Stimulated activated effector memory CD8-positive, alpha-beta T cell treated with anti-CD3 and anti-CD28 coated beads, Interleukin-12 subunit alpha, Interleukin-12 subunit beta, amount 100 ng/mL, for 72 hours (primary cell): Measurements from ENCODE around the gene ANTXR1.

Experiments
- ATAC-seq: fragments of 150-1000 bp; cut with Tn5 transposase; 2 replicates; pipeline ENCODE4 v1.10.0; 2021
- DNase-seq, 2 donors: peaks; one replicate each; pipeline ENCODE4 v3.0.0; 2021 to 2022; ENCODE audit warnings: low spot score in 2 of 2
- H3K27ac Mint-ChIP-seq: one replicate; pipeline ENCODE4 v1.8.0; 2022; ENCODE audit warnings: mild to moderate bottlenecking, mixed read lengths
- H3K36me3 Mint-ChIP-seq: one replicate; pipeline ENCODE4 v1.8.0; 2022; ENCODE audit warnings: mild to moderate bottlenecking, mixed read lengths
- H3K4me1 Mint-ChIP-seq: one replicate; pipeline ENCODE4 v1.8.0; 2022; ENCODE audit warnings: mixed read lengths
- H3K4me3 Mint-ChIP-seq: one replicate; pipeline ENCODE4 v1.8.0; 2022; ENCODE audit warnings: mild to moderate bottlenecking, mixed read lengths
- H3K9me3 Mint-ChIP-seq: one replicate; pipeline ENCODE4 v1.8.0; 2022; ENCODE audit warnings: mixed read lengths

ANTXR1 gene

DNA sequence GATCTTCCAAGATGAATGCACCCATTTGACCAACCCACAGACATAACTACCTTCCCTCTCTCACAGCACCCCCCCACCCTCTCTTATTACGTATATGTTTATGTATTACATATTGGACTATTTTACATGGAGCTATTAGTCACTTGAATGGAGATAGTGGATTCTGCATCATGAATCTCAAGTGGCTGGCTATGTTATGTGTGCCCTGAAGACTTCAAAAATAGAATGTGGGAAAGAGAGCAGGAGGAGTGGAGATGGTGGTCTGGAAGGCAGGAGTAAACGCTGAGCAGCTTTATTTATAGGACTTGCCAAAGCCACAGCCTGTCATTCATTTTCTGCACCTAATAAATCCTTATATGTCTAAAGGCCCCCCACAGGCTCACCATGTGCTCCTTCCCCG is 4.9 kb downstream of the ANTXR1 start:
- Mint-ChIP-seq H3K9me3 (no peaks in the 10 kb centered on the region), H3K27ac (no peak overlapping the region), H3K4me1 (peaks cover 14% of the 10 kb centered on the region), H3K36me3 (no peaks in the 10 kb centered on the region), H3K4me3 (no peak overlapping the region)
- DNase-seq (no peak), ATAC-seq (no peak)

DNA sequence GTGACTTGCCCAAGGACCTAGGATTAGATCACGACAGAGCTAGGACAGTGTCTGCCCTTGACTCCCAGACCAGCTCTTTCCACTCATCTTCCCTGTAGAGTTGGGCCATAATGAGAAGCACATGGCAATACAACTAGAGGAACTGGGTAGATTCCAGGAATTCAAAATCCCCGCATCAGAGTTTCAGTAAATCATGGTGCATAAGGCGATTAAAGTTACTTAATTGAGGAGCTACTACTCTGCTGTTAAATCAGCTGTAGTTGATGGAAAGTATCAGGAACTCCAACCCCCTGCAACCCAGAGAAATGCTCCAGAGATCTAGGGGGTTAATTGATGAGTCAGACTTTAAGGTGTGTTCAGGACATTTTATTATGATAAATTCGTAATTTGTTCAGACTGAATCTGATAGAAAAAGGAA is 5.7 kb downstream of the ANTXR1 start:
- H3K4me1 Mint-ChIP-seq, result peaks cover 8% of the 10 kb centered on the region
- H3K36me3 Mint-ChIP-seq, result no peaks in the 10 kb centered on the region
- H3K4me3 Mint-ChIP-seq, result no peak overlapping the region
- no peak overlapping the region for H3K27ac Mint-ChIP-seq
- DNase-seq (no peak), ATAC-seq (no peak)
- no peaks in the 10 kb centered on the region for H3K9me3 Mint-ChIP-seq

DNA sequence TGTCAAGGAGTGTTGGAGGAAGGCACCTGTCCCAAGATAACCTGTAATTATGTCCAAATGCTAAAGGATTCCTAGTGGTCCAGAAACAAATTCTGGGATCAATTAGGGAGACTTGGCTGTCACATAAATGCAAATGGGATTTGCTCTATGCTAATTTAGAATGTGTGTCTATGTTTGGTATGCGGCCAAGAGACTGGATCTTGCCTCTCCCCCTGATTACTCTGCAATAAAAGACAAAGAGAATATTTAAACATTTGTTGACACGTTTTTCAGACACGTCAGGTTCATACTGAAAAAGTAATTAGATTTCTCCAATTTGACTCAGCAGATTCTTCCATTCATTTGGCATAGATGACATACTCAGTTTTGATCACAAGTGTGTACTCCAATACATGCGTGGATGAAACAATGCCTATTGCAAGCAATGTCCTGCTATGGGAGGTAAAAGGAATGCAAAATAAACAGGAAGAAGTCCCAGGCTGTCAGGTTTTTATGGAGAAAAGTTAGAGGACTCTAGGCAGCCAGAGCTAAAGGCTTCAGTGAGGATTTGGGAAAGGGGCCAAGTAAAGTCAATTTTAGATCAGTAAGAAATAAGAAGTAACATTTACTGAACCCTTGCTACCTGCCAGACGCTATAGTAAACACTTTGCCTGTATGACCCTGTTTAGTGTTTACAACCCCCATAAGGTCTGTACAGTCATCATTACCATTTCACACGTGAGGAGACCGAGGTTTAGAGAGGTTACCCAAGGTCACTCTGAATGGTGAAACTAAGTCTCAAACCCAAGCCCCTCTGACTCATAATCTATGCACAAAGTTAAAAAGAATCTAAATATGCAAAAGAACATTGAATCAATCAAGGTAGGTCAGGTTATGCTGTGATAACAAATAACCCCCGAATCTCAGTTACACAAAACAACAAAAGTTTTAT is 7.8 kb downstream of the ANTXR1 start:
- no peaks in the 10 kb centered on the region for H3K36me3 Mint-ChIP-seq
- H3K9me3 Mint-ChIP-seq, result no peaks in the 10 kb centered on the region
- H3K4me3 Mint-ChIP-seq, result no peak overlapping the region
- H3K27ac Mint-ChIP-seq, result no peak overlapping the region
- no peak for DNase-seq
- peak; percentile 44 for ATAC-seq
- no peaks in the 10 kb centered on the region for H3K4me1 Mint-ChIP-seq

DNA sequence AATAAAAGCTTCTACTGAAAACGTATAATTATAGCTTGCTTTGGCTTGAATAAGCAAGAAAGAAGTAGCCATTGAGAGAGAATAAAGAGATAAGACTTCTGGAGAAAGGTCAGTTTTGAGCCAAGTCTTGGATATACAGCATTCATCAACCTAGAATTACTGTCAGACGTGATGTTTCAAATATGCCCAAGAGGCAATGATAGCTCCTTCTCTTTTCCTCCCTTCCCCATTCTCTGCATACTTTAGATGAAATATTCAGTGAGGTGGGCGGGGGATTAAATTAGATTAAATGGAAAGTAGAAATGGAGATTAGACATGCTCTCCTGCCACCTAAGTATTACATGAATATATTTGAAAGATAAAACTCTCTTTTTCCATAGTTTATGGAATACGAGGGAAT is 8.7 kb downstream of the ANTXR1 start:
- Mint-ChIP-seq H3K9me3 (no peaks in the 10 kb centered on the region), H3K36me3 (no peaks in the 10 kb centered on the region), H3K27ac (no peak overlapping the region), H3K4me1 (no peaks in the 10 kb centered on the region), H3K4me3 (no peak overlapping the region)
- ATAC-seq, result no peak
- no peak for DNase-seq

- no peak overlapping the region for H3K27ac Mint-ChIP-seq
- no peaks in the 10 kb centered on the region for H3K4me1 Mint-ChIP-seq
- H3K36me3 Mint-ChIP-seq, result no peaks in the 10 kb centered on the region
- ATAC-seq (no peak), DNase-seq (no peak)
- no peaks in the 10 kb centered on the region for H3K9me3 Mint-ChIP-seq
- H3K4me3 Mint-ChIP-seq, result no peak overlapping the region
Observed at GRCh38 chr2:69022548-69022947, 9.6 kb downstream of the ANTXR1 start.

- Mint-ChIP-seq H3K4me1 (no peaks in the 10 kb centered on the region), H3K4me3 (no peak overlapping the region), H3K27ac (no peak overlapping the region), H3K36me3 (no peaks in the 10 kb centered on the region), H3K9me3 (no peaks in the 10 kb centered on the region)
- no peak for ATAC-seq
- DNase-seq, result no peak
Observed at GRCh38 chr2:69023236-69023635, 10.3 kb downstream of the ANTXR1 start.

GRCh38 chr2:69026026-69026425 is 13.0 kb downstream of the ANTXR1 start:
- no peaks in the 10 kb centered on the region for H3K4me1 Mint-ChIP-seq
- no peaks in the 10 kb centered on the region for H3K36me3 Mint-ChIP-seq
- H3K9me3 Mint-ChIP-seq, result no peaks in the 10 kb centered on the region
- DNase-seq, result peak; percentile 11 to 59
- H3K27ac Mint-ChIP-seq, result no peak overlapping the region
- ATAC-seq, result peak; percentile 47
- H3K4me3 Mint-ChIP-seq, result no peak overlapping the region

DNA sequence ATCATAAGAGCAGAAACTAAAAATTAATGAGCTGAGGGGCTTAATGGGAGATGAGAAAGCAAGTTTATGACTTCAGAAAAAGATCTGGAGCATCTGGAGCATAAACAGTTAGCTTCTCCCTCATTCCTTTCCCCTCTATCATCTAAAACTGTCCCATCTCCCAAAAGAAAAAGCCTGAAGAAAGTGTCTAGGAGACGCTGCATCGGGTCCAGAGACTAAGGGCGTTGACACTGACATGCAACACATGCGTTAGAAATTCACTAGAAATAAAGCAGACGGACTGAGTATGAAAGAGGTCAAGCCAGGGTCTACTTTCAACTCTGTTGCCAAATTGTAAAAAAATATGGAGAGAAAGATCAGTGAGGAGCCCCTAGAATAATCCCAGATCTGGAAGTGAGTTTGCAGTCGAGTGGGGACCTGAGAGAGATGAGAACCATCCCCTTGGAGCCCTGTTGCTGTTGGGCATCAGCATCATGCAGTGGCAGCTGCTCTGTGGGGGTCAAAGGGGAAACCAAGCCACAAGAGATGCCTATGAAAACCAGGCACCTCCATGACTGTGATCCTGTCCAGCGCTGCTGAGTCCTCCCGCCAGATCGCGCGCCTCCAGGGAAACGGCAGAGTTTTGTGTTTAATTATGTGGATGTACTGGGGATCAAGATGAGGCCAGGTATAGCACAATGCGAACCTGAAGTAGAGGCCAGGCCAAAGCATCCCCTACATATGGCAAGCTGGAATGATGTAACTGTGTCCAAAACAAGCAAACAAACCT is 13.9 kb downstream of the ANTXR1 start:
- H3K27ac Mint-ChIP-seq, result no peak overlapping the region

DNA sequence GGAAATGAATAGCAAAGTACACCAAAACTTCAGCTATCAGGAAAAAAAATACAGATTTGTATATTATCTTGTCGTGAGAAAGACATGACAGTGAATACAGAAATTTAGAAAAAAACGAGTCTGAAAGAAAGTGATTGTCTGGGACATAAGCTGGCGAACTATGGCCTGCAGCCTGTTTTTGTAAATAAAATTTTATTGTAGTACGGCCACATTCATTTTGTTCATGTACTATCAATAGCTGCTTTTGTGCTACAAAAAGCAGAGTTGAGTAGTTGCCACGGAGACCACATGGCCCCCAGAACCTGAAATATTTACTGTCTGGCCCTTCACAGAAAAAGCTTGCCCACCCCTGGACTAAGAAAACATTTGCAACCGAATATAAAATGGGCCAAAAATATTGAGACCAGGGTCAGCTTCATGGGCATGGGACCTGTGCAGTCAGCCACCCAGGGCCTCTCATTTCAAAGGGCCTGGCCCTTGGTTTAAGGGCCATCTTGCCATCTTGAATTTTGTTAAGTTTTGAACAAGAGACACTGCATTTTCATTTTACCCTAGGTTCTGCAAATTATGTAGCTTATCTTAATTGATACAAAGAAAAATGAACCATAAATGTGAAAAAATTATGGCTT is 17.9 kb downstream of the ANTXR1 start:
- H3K4me3 Mint-ChIP-seq, result no peak overlapping the region
- no peaks in the 10 kb centered on the region for H3K36me3 Mint-ChIP-seq
- peak in 1 of 2 donors; percentile 33 for DNase-seq
- H3K27ac Mint-ChIP-seq, result no peak overlapping the region
- ATAC-seq, result no peak
- no peaks in the 10 kb centered on the region for H3K9me3 Mint-ChIP-seq
- no peaks in the 10 kb centered on the region for H3K4me1 Mint-ChIP-seq

More for the DNA sequence above, 13.9 kb downstream of the ANTXR1 start:
- H3K4me3 Mint-ChIP-seq, result no peak overlapping the region
- H3K9me3 Mint-ChIP-seq, result no peaks in the 10 kb centered on the region
- no peaks in the 10 kb centered on the region for H3K36me3 Mint-ChIP-seq
- H3K4me1 Mint-ChIP-seq, result no peaks in the 10 kb centered on the region
- DNase-seq (no peak), ATAC-seq (no peak)

GRCh38 chr2:69031466-69031865 is 18.5 kb downstream of the ANTXR1 start:
- no peaks in the 10 kb centered on the region for H3K4me1 Mint-ChIP-seq
- H3K9me3 Mint-ChIP-seq, result no peaks in the 10 kb centered on the region
- no peak for ATAC-seq
- DNase-seq, result no peak
- no peak overlapping the region for H3K27ac Mint-ChIP-seq
- no peak overlapping the region for H3K4me3 Mint-ChIP-seq
- no peaks in the 10 kb centered on the region for H3K36me3 Mint-ChIP-seq

DNA sequence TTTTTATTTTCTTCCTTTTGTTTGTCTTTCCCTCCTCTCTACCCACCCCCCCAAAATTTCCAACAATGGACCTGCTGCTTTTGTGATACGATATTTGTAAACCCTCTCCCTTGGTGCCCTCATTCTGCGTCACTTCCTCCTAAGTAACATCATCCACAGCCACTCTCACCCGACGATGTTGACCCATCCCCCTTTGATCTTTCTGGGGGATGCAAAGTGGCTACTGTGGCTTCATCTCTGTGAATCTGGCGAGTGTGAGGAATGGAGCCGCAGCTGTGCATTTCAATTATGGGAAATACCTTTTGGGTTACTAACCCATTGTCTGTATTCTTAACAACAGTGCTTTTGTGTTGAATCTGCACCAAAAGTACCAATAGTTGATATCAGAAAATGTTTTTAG is 19.4 kb downstream of the ANTXR1 start:
- H3K36me3 Mint-ChIP-seq, result no peaks in the 10 kb centered on the region
- no peaks in the 10 kb centered on the region for H3K9me3 Mint-ChIP-seq
- ATAC-seq (no peak), DNase-seq (peak in 1 of 2 donors; percentile 32)
- H3K4me3 Mint-ChIP-seq, result no peak overlapping the region
- H3K27ac Mint-ChIP-seq, result no peak overlapping the region
- H3K4me1 Mint-ChIP-seq, result no peaks in the 10 kb centered on the region

- DNase-seq (no peak), ATAC-seq (no peak)
- Mint-ChIP-seq H3K36me3 (no peaks in the 10 kb centered on the region), H3K9me3 (no peaks in the 10 kb centered on the region), H3K27ac (no peak overlapping the region), H3K4me1 (no peaks in the 10 kb centered on the region), H3K4me3 (no peak overlapping the region)
Observed at GRCh38 chr2:69033461-69034095, 20.6 kb downstream of the ANTXR1 start.

DNA sequence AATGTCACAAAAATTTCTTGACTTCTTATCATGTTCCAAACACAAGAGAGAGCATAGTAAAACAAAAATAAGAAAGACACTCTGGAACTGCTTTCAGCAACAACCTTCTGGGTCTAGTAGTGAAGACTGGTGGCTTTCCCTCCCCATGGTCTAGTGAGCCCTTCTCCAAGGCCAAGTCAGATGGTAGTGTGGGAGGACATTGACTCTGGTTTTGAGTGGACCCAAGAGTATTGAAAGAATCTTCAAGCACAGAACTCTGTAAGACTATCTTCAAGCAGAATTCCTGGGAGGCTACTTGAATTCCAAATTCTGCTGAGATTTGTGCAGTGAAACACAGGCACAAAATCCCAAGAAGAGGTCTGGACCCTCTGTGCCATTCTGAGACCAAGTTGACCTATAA is 21.1 kb downstream of the ANTXR1 start:
- ATAC-seq (no peak), DNase-seq (peak in 1 of 2 donors; percentile 38)
- no peak overlapping the region for H3K4me3 Mint-ChIP-seq
- no peaks in the 10 kb centered on the region for H3K36me3 Mint-ChIP-seq
- H3K4me1 Mint-ChIP-seq, result no peaks in the 10 kb centered on the region
- H3K27ac Mint-ChIP-seq, result no peak overlapping the region
- no peaks in the 10 kb centered on the region for H3K9me3 Mint-ChIP-seq

DNA sequence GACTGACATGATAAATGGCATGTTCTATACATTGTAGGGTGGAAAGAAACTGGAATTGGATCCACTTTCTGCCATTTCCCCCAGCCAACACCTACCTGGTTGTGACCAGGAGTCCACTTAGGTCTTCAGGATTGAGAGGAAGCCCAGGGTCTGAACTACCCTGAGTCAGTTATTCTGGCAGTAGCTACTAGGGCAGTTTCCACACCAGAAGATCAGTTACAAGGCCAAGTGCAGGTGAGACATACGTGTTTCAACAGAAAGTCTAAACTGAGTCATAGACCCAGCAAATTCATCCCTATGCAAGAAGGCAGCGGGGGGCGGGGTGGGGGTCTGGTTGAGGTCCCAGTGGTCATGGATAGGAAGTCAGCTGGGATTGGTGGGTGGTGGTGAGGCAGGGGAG is 21.9 kb downstream of the ANTXR1 start:
- DNase-seq (peak in 1 of 2 donors; percentile 17), ATAC-seq (peak; percentile 13)
- Mint-ChIP-seq H3K9me3 (no peaks in the 10 kb centered on the region), H3K27ac (no peak overlapping the region), H3K4me1 (no peaks in the 10 kb centered on the region), H3K36me3 (no peaks in the 10 kb centered on the region), H3K4me3 (no peak overlapping the region)

- ATAC-seq (no peak), DNase-seq (no peak)
- no peaks in the 10 kb centered on the region for H3K4me1 Mint-ChIP-seq
- H3K36me3 Mint-ChIP-seq, result no peaks in the 10 kb centered on the region
- H3K4me3 Mint-ChIP-seq, result no peak overlapping the region
- H3K9me3 Mint-ChIP-seq, result no peaks in the 10 kb centered on the region
- no peak overlapping the region for H3K27ac Mint-ChIP-seq
Observed at GRCh38 chr2:69036926-69037325, 23.9 kb downstream of the ANTXR1 start.
